GM12891 (cell line): ENCODE results near the gene SPAG9.
A peak's percentile ranks its signal among the peaks of the same experiment; 100 is the strongest.

Source experiments
- DNase-seq: peaks from one replicate; pipeline ENCODE4 v3.0.0; 2011; ENCODE audit warnings: low spot score; ENCODE audit not compliant: insufficient read length
- FAIRE-seq: peaks from 2 replicates; lab custom pipeline; 2011; peaks lifted over from hg19 to GRCh38; lab: Jason Lieb, UNC
- PAX5 ChIP-seq: IDR thresholded peaks from 2 replicates; pipeline ENCODE4 v1.6.1; 2011; ENCODE audit warnings: low read length, moderate library complexity, mild to moderate bottlenecking; ENCODE audit not compliant: insufficient read depth, severe bottlenecking
- POLR2A ChIP-seq: IDR thresholded peaks from 2 replicates; pipeline ENCODE4 v1.6.1; 2011; ENCODE audit warnings: low read depth, low read length, control low read depth
- POLR2AphosphoS5 ChIP-seq: IDR thresholded peaks from 2 replicates; pipeline ENCODE4 v1.6.1; 2011; ENCODE audit warnings: low read depth, low read length, control low read depth
- POU2F2 ChIP-seq: IDR thresholded peaks from 2 replicates; pipeline ENCODE4 v1.6.1; 2011; ENCODE audit warnings: low read depth, mild to moderate bottlenecking, control low read depth, low read length, moderate library complexity
- SPI1 ChIP-seq: IDR thresholded peaks from 2 replicates; pipeline ENCODE4 v1.6.1; 2011; ENCODE audit warnings: low read depth, low read length, control low read depth
- TAF1 ChIP-seq: IDR thresholded peaks from 2 replicates; pipeline ENCODE4 v1.6.1; 2011; ENCODE audit warnings: low read depth, low read length, control low read depth

SPAG9 gene

GRCh38 chr17:51029568-51030463, 90.9 kb downstream of the SPAG9 start:
- no peak for DNase-seq
- no peak for FAIRE-seq
- no peak for TF ChIP-seq POLR2A

- DNase-seq (no peak), FAIRE-seq (no peak)
- TF ChIP-seq PAX5 (no peak), SPI1 (peak; percentile 77)
Observed at GRCh38 chr17:51029142-51029541, 91.5 kb downstream of the SPAG9 start.

GRCh38 chr17:51028176-51028863, 92.3 kb downstream of the SPAG9 start:
- DNase-seq (no peak), FAIRE-seq (no peak)
- TF ChIP-seq POLR2AphosphoS5 (no peak), SPI1 (no peak), PAX5 (no peak), TAF1 (no peak), POLR2A (no peak), POU2F2 (no peak)

GRCh38 chr17:51018541-51018940, 102.1 kb downstream of the SPAG9 start:
- no peak for TF ChIP-seq POLR2A
- no peak for TF ChIP-seq SPI1
- TF ChIP-seq TAF1 = no peak
- no peak for TF ChIP-seq POU2F2
- TF ChIP-seq PAX5 = no peak
- no peak for TF ChIP-seq POLR2AphosphoS5
- DNase-seq (no peak), FAIRE-seq (no peak)

- DNase-seq (no peak), FAIRE-seq (no peak)
- TF ChIP-seq POLR2AphosphoS5 (no peak), SPI1 (no peak), PAX5 (no peak), TAF1 (no peak), POLR2A (no peak), POU2F2 (no peak)
Observed at GRCh38 chr17:51017270-51017669, 103.4 kb downstream of the SPAG9 start.

- no peak for TF ChIP-seq POLR2A
- TF ChIP-seq SPI1 = no peak
- TF ChIP-seq POLR2AphosphoS5 = no peak
- TF ChIP-seq POU2F2 = no peak
- no peak for TF ChIP-seq TAF1
- TF ChIP-seq PAX5 = no peak
- DNase-seq (no peak), FAIRE-seq (no peak)
Observed at GRCh38 chr17:51016099-51016498, 104.6 kb downstream of the SPAG9 start.

GRCh38 chr17:51015145-51015558, 105.5 kb downstream of the SPAG9 start:
- DNase-seq (no peak), FAIRE-seq (no peak)
- TF ChIP-seq POU2F2 (no peak), PAX5 (no peak), POLR2A (no peak), POLR2AphosphoS5 (no peak), TAF1 (no peak), SPI1 (no peak)

GRCh38 chr17:51014129-51014528, 106.5 kb downstream of the SPAG9 start:
- no peak for DNase-seq
- no peak for TF ChIP-seq POU2F2
- FAIRE-seq = no peak

GRCh38 chr17:51013322-51013721, 107.3 kb downstream of the SPAG9 start:
- FAIRE-seq (peak; percentile 23), DNase-seq (no peak)
- TF ChIP-seq POLR2AphosphoS5 (no peak), TAF1 (no peak), PAX5 (no peak), SPI1 (no peak), POU2F2 (no peak), POLR2A (no peak)

GRCh38 chr17:51012538-51012937, 108.1 kb downstream of the SPAG9 start:
- TF ChIP-seq PAX5 (no peak), POU2F2 (no peak), POLR2AphosphoS5 (no peak), SPI1 (no peak), POLR2A (no peak), TAF1 (no peak)
- FAIRE-seq (no peak), DNase-seq (no peak)
